PC-3 (cell line): ENCODE measurements around the gene ILK.

Experiments
- CTCF ChIP-seq: fragments of 300-600 bp; sonication (generic); conservative IDR thresholded peaks from 2 replicates; pipeline ENCODE4 v1.5.1; 2017; ENCODE audit warnings: antibody characterized with exemption, low read depth, mild to moderate bottlenecking, low read length
- EZH2 ChIP-seq: fragments of 300-600 bp; sonication (generic); IDR thresholded peaks from one replicate; pipeline ENCODE4 v1.6.1; 2017; ENCODE audit warnings: antibody characterized with exemption, mild to moderate bottlenecking, low read length; ENCODE audit not compliant: unreplicated experiment
- EZH2phosphoT487 ChIP-seq: fragments of 300-600 bp; sonication (generic); IDR thresholded peaks from 2 replicates; pipeline ENCODE4 v1.6.1; 2018; ENCODE audit warnings: mild to moderate bottlenecking, antibody characterized with exemption, low read length, borderline replicate concordance

GRCh38 chr11:6567371-6567745 lies 36.2 kb upstream of the ILK start:
- TF ChIP-seq CTCF (no peak), EZH2phosphoT487 (no peak), EZH2 (no peak)
